ENCODE measurements around the gene GBE1. TPM values are rescaled to one million over a fixed set of nuclear protein-coding genes. Genes with fewer than 3 reads are reported as not detected.

The GBE1 gene
- total RNA-seq, 1 donor from 2014 or later: 73.1 TPM

DNA sequence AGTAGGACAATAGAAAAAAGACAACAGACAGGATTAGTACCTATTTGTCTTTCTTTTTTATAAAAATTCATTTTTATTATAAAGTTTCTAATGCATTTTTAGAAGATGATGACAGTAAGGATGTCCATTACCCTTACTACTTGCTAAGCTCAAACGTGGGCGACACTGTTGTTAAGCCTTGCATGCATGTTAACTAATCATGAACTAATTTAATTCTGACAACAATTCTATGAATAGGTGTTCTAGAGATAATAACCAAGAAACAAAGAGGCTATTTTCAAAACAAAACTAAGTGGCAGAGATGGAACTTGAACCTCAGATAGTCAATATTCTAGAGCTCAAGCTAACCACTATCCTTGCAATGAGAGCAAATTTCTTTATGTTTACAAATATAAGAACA is 247.9 kb downstream of the GBE1 start:
- DNase-seq: no peak
- Histone ChIP-seq H3K9me3 (replicated peaks) (no peaks in the 10 kb centered on the region), H3K27me3 (ENCODE audit: low read depth) (no peaks in the 10 kb centered on the region), H3K4me1 (peaks cover 6% of the 10 kb centered on the region), H3K36me3 (peaks cover 16% of the 10 kb centered on the region), H3K27ac (replicated peaks) (peak overlapping the region; percentile 56), H3K4me3 (no peak overlapping the region)
- TF ChIP-seq CTCF (IDR thresholded peaks at IDR 0.05; ENCODE audit: borderline replicate concordance): no peak
- intact Hi-C loops (cut with micrococcal nuclease): no loop called here

GRCh38 chr3:81503026-81503425 is 258.4 kb downstream of the GBE1 start:
- Histone ChIP-seq H3K4me3 (no peak overlapping the region), H3K36me3 (peaks cover 20% of the 10 kb centered on the region), H3K4me1 (no peaks in the 10 kb centered on the region), H3K27ac (replicated peaks) (no peak overlapping the region), H3K9me3 (replicated peaks) (no peaks in the 10 kb centered on the region), H3K27me3 (ENCODE audit: low read depth) (no peaks in the 10 kb centered on the region)
- no peak for TF ChIP-seq CTCF (IDR thresholded peaks at IDR 0.05; ENCODE audit: borderline replicate concordance)
- DNase-seq: no peak
- intact Hi-C loops (cut with micrococcal nuclease): no loop called here

- H3K9me3 ChIP-seq (replicated peaks): no peaks in the 10 kb centered on the region
- TF ChIP-seq CTCF (IDR thresholded peaks at IDR 0.05; ENCODE audit: borderline replicate concordance): no peak
- peaks cover 1% of the 10 kb centered on the region for H3K4me1 ChIP-seq
- intact Hi-C loops (cut with micrococcal nuclease): no loop called here
- no peak for DNase-seq
- no peaks in the 10 kb centered on the region for H3K27me3 ChIP-seq (ENCODE audit: low read depth)
- H3K27ac ChIP-seq (replicated peaks): no peak overlapping the region
- peaks cover 14% of the 10 kb centered on the region for H3K36me3 ChIP-seq
- H3K4me3 ChIP-seq: no peak overlapping the region
These were observed 259.2 kb downstream of the GBE1 start for GRCh38 chr3:81502236-81502635.

- H3K27me3 ChIP-seq (ENCODE audit: low read depth): no peaks in the 10 kb centered on the region
- peaks cover 10% of the 10 kb centered on the region for H3K4me1 ChIP-seq
- no peak overlapping the region for H3K27ac ChIP-seq (replicated peaks)
- H3K4me3 ChIP-seq: no peak overlapping the region
- H3K36me3 ChIP-seq: peaks cover 5% of the 10 kb centered on the region
- no peak for DNase-seq
- TF ChIP-seq CTCF (IDR thresholded peaks at IDR 0.05; ENCODE audit: borderline replicate concordance): no peak
- H3K9me3 ChIP-seq (replicated peaks): no peaks in the 10 kb centered on the region
- intact Hi-C loops (cut with micrococcal nuclease): no loop called here
These were observed 261.4 kb downstream of the GBE1 start for GRCh38 chr3:81500039-81500438.

GRCh38 chr3:81497572-81498251 is 263.7 kb downstream of the GBE1 start:
- DNase-seq: no peak
- H3K4me1 ChIP-seq: peaks cover 11% of the 10 kb centered on the region
- H3K4me3 ChIP-seq: no peak overlapping the region
- H3K36me3 ChIP-seq: no peaks in the 10 kb centered on the region
- intact Hi-C loops (cut with micrococcal nuclease): loop anchor here (10.0 kb wide), 1 partner anchor 47 kb away; no protein-coding TSS in a partner anchor
- H3K9me3 ChIP-seq (replicated peaks): no peaks in the 10 kb centered on the region
- no peaks in the 10 kb centered on the region for H3K27me3 ChIP-seq (ENCODE audit: low read depth)
- no peak overlapping the region for H3K27ac ChIP-seq (replicated peaks)
- TF ChIP-seq CTCF (IDR thresholded peaks at IDR 0.05; ENCODE audit: borderline replicate concordance): no peak
